ENCODE data around the gene SPATA46.

DNA sequence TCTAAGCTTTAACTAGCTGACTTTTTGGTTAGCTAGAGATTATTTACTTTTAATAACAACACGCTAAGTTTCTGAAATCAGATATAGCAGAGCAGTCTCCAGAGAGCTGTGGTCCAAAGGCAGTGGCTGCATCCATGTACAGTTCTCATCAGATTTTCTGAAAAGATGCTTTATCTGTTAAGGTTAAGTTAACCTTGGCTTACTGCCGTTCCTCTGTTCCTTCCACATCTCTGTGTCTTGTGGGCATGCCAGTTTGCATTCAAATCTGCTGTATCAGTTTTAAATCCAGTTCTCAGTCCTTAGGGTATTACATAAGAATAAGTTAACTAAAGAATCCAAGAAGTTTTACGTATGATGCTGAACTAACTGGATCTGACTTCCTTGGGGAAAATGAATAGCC lies 46.8 kb downstream of the SPATA46 start:
- TF ChIP-seq, protein P1, sequence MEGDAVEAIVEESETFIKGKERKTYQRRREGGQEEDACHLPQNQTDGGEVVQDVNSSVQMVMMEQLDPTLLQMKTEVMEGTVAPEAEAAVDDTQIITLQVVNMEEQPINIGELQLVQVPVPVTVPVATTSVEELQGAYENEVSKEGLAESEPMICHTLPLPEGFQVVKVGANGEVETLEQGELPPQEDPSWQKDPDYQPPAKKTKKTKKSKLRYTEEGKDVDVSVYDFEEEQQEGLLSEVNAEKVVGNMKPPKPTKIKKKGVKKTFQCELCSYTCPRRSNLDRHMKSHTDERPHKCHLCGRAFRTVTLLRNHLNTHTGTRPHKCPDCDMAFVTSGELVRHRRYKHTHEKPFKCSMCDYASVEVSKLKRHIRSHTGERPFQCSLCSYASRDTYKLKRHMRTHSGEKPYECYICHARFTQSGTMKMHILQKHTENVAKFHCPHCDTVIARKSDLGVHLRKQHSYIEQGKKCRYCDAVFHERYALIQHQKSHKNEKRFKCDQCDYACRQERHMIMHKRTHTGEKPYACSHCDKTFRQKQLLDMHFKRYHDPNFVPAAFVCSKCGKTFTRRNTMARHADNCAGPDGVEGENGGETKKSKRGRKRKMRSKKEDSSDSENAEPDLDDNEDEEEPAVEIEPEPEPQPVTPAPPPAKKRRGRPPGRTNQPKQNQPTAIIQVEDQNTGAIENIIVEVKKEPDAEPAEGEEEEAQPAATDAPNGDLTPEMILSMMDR (IDR thresholded peaks at IDR 0.05 in 2 of 3, conservative IDR thresholded peaks at IDR 0.05 in 1 of 3; ENCODE audit: borderline replicate concordance in 1 of 3, insufficient read depth in 1 of 3, low read depth in 2 of 3, low read length in 2 of 3): no peak
- TF ChIP-seq POLR2A (IDR thresholded peaks at IDR 0.05; ENCODE audit: borderline replicate concordance, extremely low read depth, insufficient read depth, insufficient read length) (no peak), TCF7L2 (IDR thresholded peaks at IDR 0.05; ENCODE audit: borderline replicate concordance, extremely low read depth, insufficient read depth, insufficient read length) (no peak), POLR2AphosphoS5 (IDR thresholded peaks at IDR 0.05; ENCODE audit: low read depth, low read length) (no peak), MAX (IDR thresholded peaks at IDR 0.05) (no peak), RAD21 (IDR thresholded peaks at IDR 0.05; ENCODE audit: low read depth) (no peak)

All from HCT116 (cell line).